LNCaP clone FGC (cell line): Measurements from ENCODE around the gene MAVS.

ENCODE experiments used
- DNase-seq: peaks from one replicate; pipeline ENCODE4 v3.0.0-alpha.2; 2011; ENCODE audit warnings: low read depth
- H3K4me3 ChIP-seq: 2 replicates; pipeline ENCODE4 v1.5.1; 2011; ENCODE audit warnings: mild to moderate bottlenecking, low read depth, low read length, control low read depth
- TF ChIP-seq, protein P1 (sequence below): IDR thresholded peaks from 2 replicates; pipeline ENCODE4 v1.5.1; 2012; ENCODE audit warnings: mild to moderate bottlenecking; ENCODE audit not compliant: control insufficient read depth, insufficient read depth; ENCODE audit errors: extremely low read depth

MAVS gene

DNA sequence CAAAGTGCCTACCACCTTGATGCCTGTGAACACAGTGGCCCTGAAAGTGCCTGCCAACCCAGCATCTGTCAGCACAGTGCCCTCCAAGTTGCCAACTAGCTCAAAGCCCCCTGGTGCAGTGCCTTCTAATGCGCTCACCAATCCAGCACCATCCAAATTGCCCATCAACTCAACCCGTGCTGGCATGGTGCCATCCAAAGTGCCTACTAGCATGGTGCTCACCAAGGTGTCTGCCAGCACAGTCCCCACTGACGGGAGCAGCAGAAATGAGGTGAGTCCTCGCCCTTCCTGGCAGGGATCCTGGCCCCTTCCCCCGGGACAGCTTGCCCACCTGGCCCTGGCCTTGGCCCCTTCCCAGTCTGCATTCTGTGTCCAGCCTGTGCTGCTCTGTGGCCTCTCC lies 17.9 kb downstream of the MAVS start:
- no peak overlapping the region for H3K4me3 ChIP-seq
- DNase-seq, result no peak
- TF ChIP-seq, protein P1, sequence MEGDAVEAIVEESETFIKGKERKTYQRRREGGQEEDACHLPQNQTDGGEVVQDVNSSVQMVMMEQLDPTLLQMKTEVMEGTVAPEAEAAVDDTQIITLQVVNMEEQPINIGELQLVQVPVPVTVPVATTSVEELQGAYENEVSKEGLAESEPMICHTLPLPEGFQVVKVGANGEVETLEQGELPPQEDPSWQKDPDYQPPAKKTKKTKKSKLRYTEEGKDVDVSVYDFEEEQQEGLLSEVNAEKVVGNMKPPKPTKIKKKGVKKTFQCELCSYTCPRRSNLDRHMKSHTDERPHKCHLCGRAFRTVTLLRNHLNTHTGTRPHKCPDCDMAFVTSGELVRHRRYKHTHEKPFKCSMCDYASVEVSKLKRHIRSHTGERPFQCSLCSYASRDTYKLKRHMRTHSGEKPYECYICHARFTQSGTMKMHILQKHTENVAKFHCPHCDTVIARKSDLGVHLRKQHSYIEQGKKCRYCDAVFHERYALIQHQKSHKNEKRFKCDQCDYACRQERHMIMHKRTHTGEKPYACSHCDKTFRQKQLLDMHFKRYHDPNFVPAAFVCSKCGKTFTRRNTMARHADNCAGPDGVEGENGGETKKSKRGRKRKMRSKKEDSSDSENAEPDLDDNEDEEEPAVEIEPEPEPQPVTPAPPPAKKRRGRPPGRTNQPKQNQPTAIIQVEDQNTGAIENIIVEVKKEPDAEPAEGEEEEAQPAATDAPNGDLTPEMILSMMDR, result no peak

DNA sequence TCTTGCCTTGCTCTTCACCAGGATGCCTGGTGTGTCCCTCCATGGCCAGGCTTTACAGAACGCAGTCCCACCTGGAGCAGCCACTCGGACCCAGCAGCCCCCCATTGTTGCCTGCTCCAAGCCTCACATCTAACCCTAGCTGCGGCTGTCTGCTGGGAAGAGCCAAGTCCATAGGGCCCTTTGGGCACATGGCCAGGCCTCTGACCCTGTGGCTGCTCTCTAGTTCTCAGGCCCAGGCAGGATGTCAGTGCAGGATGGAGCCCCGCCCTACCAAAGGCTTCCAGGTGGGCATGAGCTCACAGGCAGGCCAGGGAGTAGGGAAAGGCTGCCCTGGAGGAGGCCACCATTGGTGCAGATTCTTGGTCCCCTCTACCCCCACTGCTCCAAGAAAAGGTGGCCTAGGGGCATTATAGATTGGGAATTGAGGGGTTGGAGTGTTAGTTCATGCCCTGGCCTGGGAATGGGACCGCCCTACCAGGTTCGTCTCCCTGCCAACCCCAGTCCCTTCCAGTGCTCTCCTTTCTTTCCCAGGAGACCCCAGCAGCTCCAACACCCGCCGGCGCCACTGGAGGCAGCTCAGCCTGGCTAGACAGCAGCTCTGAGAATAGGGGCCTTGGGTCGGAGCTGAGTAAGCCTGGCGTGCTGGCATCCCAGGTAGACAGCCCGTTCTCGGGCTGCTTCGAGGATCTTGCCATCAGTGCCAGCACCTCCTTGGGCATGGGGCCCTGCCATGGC lies 18.7 kb downstream of the MAVS start:
- no peak overlapping the region for H3K4me3 ChIP-seq
- TF ChIP-seq, protein P1, result no peak
- DNase-seq, result no peak

DNA sequence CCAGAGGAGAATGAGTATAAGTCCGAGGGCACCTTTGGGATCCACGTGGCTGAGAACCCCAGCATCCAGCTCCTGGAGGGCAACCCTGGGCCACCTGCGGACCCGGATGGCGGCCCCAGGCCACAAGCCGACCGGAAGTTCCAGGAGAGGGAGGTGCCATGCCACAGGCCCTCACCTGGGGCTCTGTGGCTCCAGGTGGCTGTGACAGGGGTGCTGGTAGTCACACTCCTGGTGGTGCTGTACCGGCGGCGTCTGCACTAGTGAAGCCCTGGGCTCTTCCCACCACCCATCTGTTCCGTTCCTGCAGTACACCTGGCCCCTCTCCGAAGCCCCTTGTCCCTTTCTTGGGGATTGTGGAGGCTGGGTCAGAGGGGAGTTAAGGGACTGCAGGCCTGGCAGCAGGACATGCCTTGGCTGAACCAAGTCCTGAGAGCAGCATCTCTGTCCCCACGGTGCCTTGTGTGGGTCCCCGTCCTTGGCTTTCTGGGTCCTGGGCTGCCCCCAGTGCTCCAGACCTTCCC lies 19.3 kb downstream of the MAVS start:
- TF ChIP-seq, protein P1, result no peak
- no peak overlapping the region for H3K4me3 ChIP-seq
- no peak for DNase-seq

DNA sequence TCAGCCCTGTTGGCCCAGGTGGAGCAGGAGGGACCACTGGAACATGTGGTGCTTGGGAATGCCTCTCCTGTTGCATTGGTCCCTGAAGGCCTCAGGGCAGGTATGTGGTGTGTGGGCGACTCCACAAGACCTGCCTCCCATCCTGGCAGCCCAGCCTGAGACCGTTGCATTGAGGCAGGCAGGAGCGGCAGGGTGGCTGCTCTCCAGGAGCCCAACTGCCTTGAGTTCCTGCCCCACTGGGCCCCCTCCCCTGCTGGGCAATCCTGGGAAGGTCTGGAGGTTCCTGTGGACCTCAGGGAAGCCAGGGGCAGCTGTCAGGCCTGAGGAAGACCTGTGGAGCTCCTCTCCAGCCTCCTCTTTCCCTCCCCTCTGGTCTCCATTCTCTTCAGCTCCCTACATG lies 19.8 kb downstream of the MAVS start:
- no peak overlapping the region for H3K4me3 ChIP-seq
- no peak for DNase-seq
- TF ChIP-seq, protein P1, result no peak

DNA sequence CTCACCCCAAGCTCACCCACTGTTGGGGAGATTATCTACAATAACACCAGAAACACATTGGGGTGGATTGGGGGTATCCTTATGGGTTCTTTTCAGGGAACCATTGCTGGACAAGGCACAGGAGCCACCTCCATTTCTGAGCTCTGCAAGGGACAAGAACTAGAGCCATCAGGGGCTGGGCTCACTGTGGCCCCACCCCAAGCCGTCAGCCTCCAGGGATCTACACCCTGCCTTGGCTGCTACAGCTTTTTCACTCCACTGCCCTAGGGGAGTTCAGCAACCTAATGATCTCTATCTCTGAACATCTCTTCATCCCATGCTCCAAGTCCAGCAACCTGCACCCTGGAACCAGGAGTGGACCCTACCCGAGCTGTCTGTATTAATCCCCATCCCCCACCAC lies 21.2 kb downstream of the MAVS start:
- no peak overlapping the region for H3K4me3 ChIP-seq
- DNase-seq, result no peak
- TF ChIP-seq, protein P1, result no peak

DNA sequence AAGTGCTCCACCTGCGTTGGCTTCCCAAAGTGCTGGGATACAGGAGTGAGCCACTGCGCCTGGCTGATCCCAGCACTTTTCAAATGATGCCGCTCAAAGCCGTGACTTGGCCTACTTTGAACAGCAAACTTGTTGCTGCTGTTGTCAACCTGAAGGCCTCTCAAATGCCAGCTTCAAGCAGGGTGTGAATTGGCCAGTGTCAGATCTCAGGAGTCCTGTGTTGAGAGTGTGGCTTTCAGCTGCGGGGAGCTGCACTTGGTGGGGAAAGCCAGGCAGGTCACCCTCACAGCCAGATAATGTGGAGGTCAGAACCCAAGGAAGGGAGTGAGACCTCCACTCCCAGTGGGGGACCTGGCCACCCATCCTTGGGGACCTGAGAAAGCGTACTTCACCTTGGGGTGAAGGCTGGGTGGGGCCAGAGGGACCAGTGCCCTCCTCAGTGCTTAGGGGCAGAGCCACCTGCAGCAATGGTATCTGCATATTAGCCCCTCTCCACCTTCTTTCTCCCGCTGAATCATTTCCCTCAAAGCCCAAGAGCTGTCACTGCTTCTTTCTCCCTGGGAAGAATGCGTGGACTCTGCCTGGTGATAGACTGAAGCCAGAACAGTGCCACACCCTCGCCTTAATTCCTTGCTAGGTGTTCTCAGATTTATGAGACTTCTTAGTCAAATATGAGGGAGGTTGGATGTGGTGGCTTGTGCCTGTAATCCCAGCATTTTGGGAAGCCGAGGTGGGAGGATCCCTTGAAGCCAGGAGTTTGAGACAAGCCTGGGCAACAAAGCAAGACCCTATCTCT lies 23.4 kb downstream of the MAVS start:
- DNase-seq, result no peak
- TF ChIP-seq, protein P1, result no peak
- no peak overlapping the region for H3K4me3 ChIP-seq
